Activated T-helper 1 cell treated with anti-CD3 and anti-CD28 coated beads, Interleukin-12 subunit alpha, Interleukin-12 subunit beta, Interleukin-2, Interleukin-4 antibody, amounts not matched to agents 30 ng/mL and 10 ng/mL and 1 ng/mL, durations not matched to agents 14 hours and 24 hours and 36 hours (primary cell): ENCODE measurements around the gene YBX1. TPM values are rescaled to one million over a fixed set of nuclear protein-coding genes. Genes with fewer than 3 reads are reported as not detected.

Experiments used
- DNase-seq: peaks from one replicate; pipeline ENCODE4 v3.0.0; 2021; ENCODE audit warnings: low spot score
- H3K27ac Mint-ChIP-seq: one replicate; pipeline ENCODE4 v1.8.0; 2021; ENCODE audit warnings: mild to moderate bottlenecking, mixed read lengths
- H3K27me3 Mint-ChIP-seq: one replicate; pipeline ENCODE4 v1.8.0; 2022; ENCODE audit warnings: mild to moderate bottlenecking, moderate library complexity, mixed read lengths; ENCODE audit not compliant: insufficient read depth
- H3K36me3 Mint-ChIP-seq: one replicate; pipeline ENCODE4 v1.8.0; 2021; ENCODE audit warnings: low read depth, mixed read lengths
- H3K4me1 Mint-ChIP-seq: one replicate; pipeline ENCODE4 v1.8.0; 2021; ENCODE audit warnings: low read depth, mixed read lengths
- H3K4me3 Mint-ChIP-seq: one replicate; pipeline ENCODE4 v1.8.0; 2021; ENCODE audit warnings: mild to moderate bottlenecking, moderate library complexity, mixed read lengths
- H3K9me3 Mint-ChIP-seq: one replicate; pipeline ENCODE4 v1.8.0; 2021; ENCODE audit warnings: mixed read lengths
- intact Hi-C: fragments of 100-400 bp; cut with micrococcal nuclease; formaldehyde crosslinking; loops from one replicate; pipeline ENCODE4 v1.15.1; 2024
- total RNA-seq: library from RNA; stranded (reverse); gene quantifications from 2 replicates; pipeline ENCODE4 v1.2.3, GENCODE V29; 2022

YBX1 gene
- total RNA-seq, 1 donor from 2014 or later = 774 TPM

GRCh38 chr1:42739753-42740700, 57.8 kb downstream of the YBX1 start, which contains the start of gene CLDN19:
CLDN19 (minus strand) TSS chr1:42740236; CDS start chr1:42740063, 173 bp downstream.
- Mint-ChIP-seq H3K4me3 (no peak within 1 kb of the TSS), H3K27ac (peak within 1 kb of the TSS; percentile 70), H3K36me3 (no peaks in the 10 kb centered on the region), H3K9me3 (no peaks in the 10 kb centered on the region), H3K4me1 (peaks cover 6% of the 10 kb centered on the region), H3K27me3 (no peaks in the 10 kb centered on the region)
- DNase-seq = no peak
- intact Hi-C loops = no loop called here

GRCh38 chr1:42740851-42741580, 58.8 kb downstream of the YBX1 start:
- H3K9me3 Mint-ChIP-seq = no peaks in the 10 kb centered on the region
- no peak for DNase-seq
- H3K27me3 Mint-ChIP-seq = no peaks in the 10 kb centered on the region
- intact Hi-C loops = no loop called here
- peaks cover 4% of the 10 kb centered on the region for H3K36me3 Mint-ChIP-seq
- H3K4me3 Mint-ChIP-seq = no peak overlapping the region
- peaks cover 6% of the 10 kb centered on the region for H3K4me1 Mint-ChIP-seq
- H3K27ac Mint-ChIP-seq = no peak overlapping the region

- Mint-ChIP-seq H3K27ac (no peak overlapping the region), H3K36me3 (peaks cover 6% of the 10 kb centered on the region), H3K27me3 (no peaks in the 10 kb centered on the region), H3K9me3 (no peaks in the 10 kb centered on the region), H3K4me1 (peaks cover 6% of the 10 kb centered on the region), H3K4me3 (no peak overlapping the region)
- no peak for DNase-seq
- intact Hi-C loops = no loop called here
Observed at GRCh38 chr1:42741706-42742105, 59.5 kb downstream of the YBX1 start.

DNA sequence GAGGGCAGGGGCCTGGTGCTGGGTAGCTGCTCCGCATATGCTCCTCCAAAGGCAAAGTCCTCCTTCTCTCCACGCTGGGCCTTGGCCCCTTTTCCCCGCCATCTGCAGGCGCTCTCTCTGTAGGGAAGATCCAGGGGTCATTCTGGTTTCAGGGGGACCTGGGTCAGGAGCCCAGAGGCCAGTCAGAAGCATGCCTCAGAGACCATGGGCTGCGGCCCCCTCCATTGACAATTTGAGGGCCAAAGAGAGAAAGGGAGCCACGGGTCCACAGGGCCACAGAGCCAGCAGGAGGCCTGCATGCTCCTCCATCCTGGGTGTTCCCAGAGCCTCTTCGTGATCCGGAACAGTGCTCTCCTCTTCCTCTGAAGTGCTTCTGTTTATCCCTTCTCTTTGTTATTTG, 59.9 kb downstream of the YBX1 start:
- intact Hi-C loops = no loop called here
- no peak for DNase-seq
- Mint-ChIP-seq H3K36me3 (peaks cover 11% of the 10 kb centered on the region), H3K4me3 (no peak overlapping the region), H3K27ac (no peak overlapping the region), H3K9me3 (no peaks in the 10 kb centered on the region), H3K27me3 (no peaks in the 10 kb centered on the region), H3K4me1 (peaks cover 3% of the 10 kb centered on the region)

GRCh38 chr1:42742617-42743316, 60.5 kb downstream of the YBX1 start:
- Mint-ChIP-seq H3K27me3 (no peaks in the 10 kb centered on the region), H3K36me3 (peaks cover 12% of the 10 kb centered on the region), H3K27ac (no peak overlapping the region), H3K4me1 (no peaks in the 10 kb centered on the region), H3K4me3 (no peak overlapping the region), H3K9me3 (no peaks in the 10 kb centered on the region)
- intact Hi-C loops = no loop called here
- DNase-seq = no peak

DNA sequence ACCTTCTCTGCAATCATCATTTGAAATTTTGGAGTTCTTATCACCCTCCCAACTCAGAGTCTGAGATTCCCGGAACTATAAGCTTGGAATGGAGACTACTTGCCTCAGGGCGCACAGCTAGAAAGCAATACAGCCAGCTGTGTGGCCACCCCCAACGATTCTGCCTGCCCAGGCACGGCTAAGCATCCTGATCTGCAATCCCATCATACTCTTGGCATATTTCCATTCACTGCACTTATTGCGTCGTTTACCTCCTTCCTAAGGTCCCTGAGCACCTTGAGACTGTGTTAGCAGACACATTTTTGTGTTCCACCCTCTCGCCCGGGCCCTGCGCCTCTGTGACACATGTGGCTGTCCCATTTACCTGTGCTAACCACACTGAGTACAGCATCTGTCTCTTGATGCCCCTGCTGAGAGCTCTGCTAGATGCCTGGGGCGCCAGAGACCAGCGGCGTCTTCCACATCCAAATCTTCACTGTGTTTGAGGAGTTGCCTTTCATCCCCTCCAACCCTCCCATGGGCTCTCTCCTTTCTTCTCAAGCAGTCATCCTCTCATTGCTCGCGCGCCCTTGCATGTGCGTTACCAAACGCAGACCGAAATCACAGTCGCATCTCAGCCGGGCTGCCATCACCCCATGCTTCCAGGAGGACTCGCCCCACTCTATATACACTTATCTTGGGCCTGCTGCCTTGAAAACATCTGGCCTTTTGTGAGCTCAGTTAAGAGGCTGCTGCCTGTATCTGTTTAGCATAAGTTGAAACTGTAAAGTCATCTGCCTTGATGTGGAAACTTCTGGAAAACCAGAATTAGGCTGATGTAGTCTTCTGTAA, 61.3 kb downstream of the YBX1 start:
- Mint-ChIP-seq H3K27ac (no peak overlapping the region), H3K36me3 (peaks cover 14% of the 10 kb centered on the region), H3K4me3 (no peak overlapping the region), H3K9me3 (no peaks in the 10 kb centered on the region), H3K4me1 (no peaks in the 10 kb centered on the region), H3K27me3 (no peaks in the 10 kb centered on the region)
- intact Hi-C loops = no loop called here
- no peak for DNase-seq

DNA sequence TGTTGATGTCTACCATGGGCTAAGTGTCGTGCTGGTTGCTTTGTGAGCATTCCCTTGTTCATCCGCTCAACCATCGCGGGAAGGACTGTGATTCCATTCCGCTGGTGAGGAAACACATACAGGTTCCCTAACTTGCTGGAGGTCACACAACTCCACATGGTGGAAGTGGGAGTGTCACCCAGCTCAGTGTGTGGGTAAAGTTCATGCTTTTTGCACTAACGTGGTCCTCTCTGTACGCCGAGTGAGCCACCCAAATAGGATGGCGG, 61.9 kb downstream of the YBX1 start:
- H3K4me1 Mint-ChIP-seq = no peaks in the 10 kb centered on the region
- peaks cover 20% of the 10 kb centered on the region for H3K36me3 Mint-ChIP-seq
- no peak overlapping the region for H3K4me3 Mint-ChIP-seq
- H3K27ac Mint-ChIP-seq = no peak overlapping the region
- no peaks in the 10 kb centered on the region for H3K27me3 Mint-ChIP-seq
- intact Hi-C loops = no loop called here
- no peak for DNase-seq
- no peaks in the 10 kb centered on the region for H3K9me3 Mint-ChIP-seq

- Mint-ChIP-seq H3K27me3 (no peaks in the 10 kb centered on the region), H3K4me3 (no peak overlapping the region), H3K27ac (no peak overlapping the region), H3K4me1 (no peaks in the 10 kb centered on the region), H3K36me3 (peaks cover 29% of the 10 kb centered on the region), H3K9me3 (no peaks in the 10 kb centered on the region)
- no peak for DNase-seq
- intact Hi-C loops = loop anchor here (5.0 kb wide), 2 partner anchors 404 to 599 kb away; no protein-coding TSS in a partner anchor
Observed at GRCh38 chr1:42745851-42746250, 63.6 kb downstream of the YBX1 start.

- DNase-seq = no peak
- no peaks in the 10 kb centered on the region for H3K4me1 Mint-ChIP-seq
- H3K4me3 Mint-ChIP-seq = no peak overlapping the region
- H3K9me3 Mint-ChIP-seq = no peaks in the 10 kb centered on the region
- H3K27me3 Mint-ChIP-seq = no peaks in the 10 kb centered on the region
- intact Hi-C loops = loop anchor here (1.0 to 5.0 kb wide), 3 partner anchors 168 to 599 kb away; no protein-coding TSS in a partner anchor
- peaks cover 30% of the 10 kb centered on the region for H3K36me3 Mint-ChIP-seq
- no peak overlapping the region for H3K27ac Mint-ChIP-seq
Observed at GRCh38 chr1:42746436-42747105, 64.4 kb downstream of the YBX1 start.

DNA sequence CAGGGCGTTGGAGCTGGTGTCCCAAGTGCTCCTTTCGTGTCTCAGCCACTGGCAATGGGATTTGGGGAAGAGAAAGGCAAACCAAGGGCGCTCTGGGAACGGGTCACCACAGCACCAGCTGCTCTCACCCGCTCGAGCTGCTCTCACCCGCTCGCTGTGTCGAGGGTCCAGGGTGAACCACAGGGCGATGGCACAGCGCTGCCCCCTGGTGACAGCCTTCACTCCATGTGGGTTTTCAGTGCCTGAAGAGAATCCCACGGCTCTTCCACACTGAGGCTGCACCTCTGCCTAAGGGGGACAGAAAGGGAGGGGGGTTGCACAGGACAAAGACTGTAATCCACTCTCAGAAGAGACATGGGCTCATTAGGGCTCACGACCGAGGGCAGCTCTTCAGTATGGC, 64.9 kb downstream of the YBX1 start:
- no peak overlapping the region for H3K4me3 Mint-ChIP-seq

DNA sequence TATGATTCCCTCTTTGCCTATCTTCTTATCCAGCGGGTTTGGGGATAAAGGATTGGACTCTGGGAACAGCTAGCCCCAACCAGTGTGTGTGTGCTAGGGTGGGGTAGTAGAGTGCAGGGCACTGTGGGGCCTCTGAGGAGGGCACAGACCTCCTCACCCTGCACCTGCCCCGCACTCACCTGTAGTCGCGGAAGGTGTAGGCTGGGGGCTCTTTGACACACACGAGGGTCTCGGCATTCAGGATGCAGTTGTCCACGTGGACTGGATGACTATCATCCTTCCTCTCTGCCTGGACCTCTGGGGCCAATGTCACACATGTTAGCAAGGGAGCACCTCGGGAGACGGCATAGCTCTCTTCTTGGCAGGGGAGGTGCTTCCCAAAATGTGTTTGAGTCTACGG, 65.8 kb downstream of the YBX1 start:
- Mint-ChIP-seq H3K9me3 (no peaks in the 10 kb centered on the region), H3K4me3 (no peak overlapping the region), H3K4me1 (no peaks in the 10 kb centered on the region), H3K36me3 (peaks cover 41% of the 10 kb centered on the region), H3K27me3 (no peaks in the 10 kb centered on the region), H3K27ac (no peak overlapping the region)
- DNase-seq = no peak
- intact Hi-C loops = loop anchor here (5.0 kb wide), 2 partner anchors 406 to 601 kb away; no protein-coding TSS in a partner anchor

More for the DNA sequence above, 64.9 kb downstream of the YBX1 start:
- Mint-ChIP-seq H3K4me1 (no peaks in the 10 kb centered on the region), H3K27me3 (no peaks in the 10 kb centered on the region), H3K9me3 (no peaks in the 10 kb centered on the region), H3K36me3 (peaks cover 36% of the 10 kb centered on the region), H3K27ac (no peak overlapping the region)
- intact Hi-C loops = loop anchor here (1.0 to 5.0 kb wide), 3 partner anchors 169 to 600 kb away; no protein-coding TSS in a partner anchor
- no peak for DNase-seq
